ENCODE results near the gene ABHD1.

DNA sequence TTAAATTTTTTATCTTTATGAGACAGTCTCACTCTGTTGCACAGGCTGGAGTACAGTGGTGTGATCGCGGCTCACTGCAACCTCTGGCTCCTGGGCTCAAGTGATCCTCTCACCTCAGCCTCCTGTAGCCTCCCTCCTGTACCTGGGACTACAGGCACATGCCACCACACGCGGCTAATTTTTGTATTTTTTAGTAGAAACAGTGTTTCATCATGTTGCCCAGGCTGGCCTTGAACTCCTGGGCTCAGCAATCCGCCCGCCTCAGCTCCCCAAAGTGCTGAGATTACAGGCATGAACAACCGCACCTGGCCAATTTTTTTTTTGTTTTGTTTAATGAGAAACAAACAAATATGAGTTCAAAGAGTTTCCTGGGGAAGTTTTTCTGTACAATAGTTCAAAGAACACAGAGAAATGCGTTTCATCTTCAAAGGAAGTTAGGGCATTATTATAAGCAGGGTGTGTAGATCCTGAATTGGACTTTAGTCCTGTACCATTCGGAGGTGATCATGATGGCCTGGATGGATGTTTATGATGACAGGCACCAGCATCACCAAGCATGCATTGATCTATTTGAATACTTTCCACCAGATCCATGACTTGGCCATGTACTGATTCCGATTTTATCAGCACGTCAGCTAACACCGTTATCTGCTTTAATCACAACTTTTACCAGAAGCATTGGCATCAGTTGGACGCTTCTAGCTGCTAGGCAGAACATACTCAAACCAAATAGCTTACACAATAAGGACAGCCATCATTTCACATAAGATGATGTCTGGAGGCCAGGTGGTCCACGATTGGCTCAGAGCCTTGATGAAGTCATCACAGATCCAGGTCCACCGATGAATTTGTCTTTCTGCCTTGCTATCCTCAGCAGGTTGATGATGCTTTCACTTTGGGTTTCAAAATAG lies 54.1 kb downstream of the ABHD1 start:
- no peak for TF ChIP-seq POLR2AphosphoS5 (IDR thresholded peaks at IDR 0.05; ENCODE audit: low read depth, low read length)
- TF ChIP-seq POLR2A (IDR thresholded peaks at IDR 0.05; ENCODE audit: low read depth, low read length), result no peak
- TF ChIP-seq TAF1 (IDR thresholded peaks at IDR 0.05; ENCODE audit: borderline replicate concordance, low read depth, low read length), result no peak

Measured in GM12892 (cell line).